ENCODE measurements around the gene MRPS34.
A peak's percentile ranks its signal among the peaks of the same experiment; 100 is the strongest.

MRPS34 gene

GRCh38 chr16:1776672-1776955, 3.7 kb upstream of the MRPS34 start:
- H3K4me3 ChIP-seq (ENCODE audit: low read depth, low read length) = no peak overlapping the region
- ChIA-PET POLR2A (no interaction called here), CTCF (no interaction called here)
- DNase-seq (ENCODE audit: low read depth, low spot score) = no peak
- no peak for TF ChIP-seq CTCF (IDR thresholded peaks at IDR 0.05; ENCODE audit: insufficient read depth, low read length, missing control alignments)

- TF ChIP-seq CTCF (IDR thresholded peaks at IDR 0.05; ENCODE audit: insufficient read depth, low read length, missing control alignments) = no peak
- POLR2A ChIA-PET = interaction anchor here (0.7 kb wide), 1 partner anchor 189 kb away, joined by 3 read pairs; the partner anchor contains the start of gene RPS2
- no peak overlapping the region for H3K4me3 ChIP-seq (ENCODE audit: low read depth, low read length)
- CTCF ChIA-PET = interaction anchor here (3.0 kb wide), 1 partner anchor 70 kb away, joined by 13 read pairs; the partner anchor contains the start of gene MAPK8IP3
- no peak for DNase-seq (ENCODE audit: low read depth, low spot score)
These were observed 3.1 kb upstream of the MRPS34 start for GRCh38 chr16:1775846-1776671.

- no peak overlapping the region for H3K4me3 ChIP-seq (ENCODE audit: low read depth, low read length)
- ChIA-PET POLR2A (interaction anchor here (0.7 to 1.2 kb wide), 3 partner anchors 68 to 190 kb away, joined by 3 read pairs; partner anchors contain the start of gene RPS2), CTCF (interaction anchor here (0.8 to 3.0 kb wide), 3 partner anchors 12 to 157 kb away, joined by 3 to 13 read pairs (median 3); partner anchors contain the start of gene MAPK8IP3)
- DNase-seq (ENCODE audit: low read depth, low spot score) = no peak
- TF ChIP-seq CTCF (IDR thresholded peaks at IDR 0.05; ENCODE audit: insufficient read depth, low read length, missing control alignments) = no peak
These were observed 2.3 kb upstream of the MRPS34 start for GRCh38 chr16:1775006-1775845.

- TF ChIP-seq CTCF (IDR thresholded peaks at IDR 0.05; ENCODE audit: insufficient read depth, low read length, missing control alignments) = no peak
- POLR2A ChIA-PET = interaction anchor here (1.2 to 1.4 kb wide), 2 partner anchors 8 to 67 kb away, joined by 3 to 9 read pairs; partner anchors contain the start of genes NUBP2 and SPSB3
- DNase-seq (ENCODE audit: low read depth, low spot score) = no peak
- H3K4me3 ChIP-seq (ENCODE audit: low read depth, low read length) = peak overlapping the region; percentile 81
- CTCF ChIA-PET = interaction anchor here (0.8 to 3.0 kb wide), 6 partner anchors 8 to 165 kb away, joined by 3 to 13 read pairs (median 6); partner anchors contain the start of genes FAHD1, MAPK8IP3, NUBP2 and SPSB3
These were observed 1.5 kb upstream of the MRPS34 start for GRCh38 chr16:1774448-1774780.

GRCh38 chr16:1773703-1774447, 941 bp upstream of the MRPS34 start:
- CTCF ChIA-PET = interaction anchor here (0.6 to 3.0 kb wide), 7 partner anchors 9 to 169 kb away, joined by 3 to 13 read pairs (median 5); partner anchors contain the start of genes FAHD1, MAPK8IP3, MSRB1 and NUBP2
- peak overlapping the region; percentile 81 for H3K4me3 ChIP-seq (ENCODE audit: low read depth, low read length)
- DNase-seq (ENCODE audit: low read depth, low spot score) = no peak
- TF ChIP-seq CTCF (IDR thresholded peaks at IDR 0.05; ENCODE audit: insufficient read depth, low read length, missing control alignments) = no peak
- POLR2A ChIA-PET = interaction anchor here (1.2 to 1.4 kb wide), 2 partner anchors 9 to 67 kb away, joined by 3 to 9 read pairs; partner anchors contain the start of genes NUBP2 and SPSB3

Measured in AG04449 (cell line).